Measurements from ENCODE around the gene MAIP1. TPM values are rescaled to one million over a fixed set of nuclear protein-coding genes. Genes with fewer than 3 reads are reported as not detected.

The MAIP1 gene
- total RNA-seq, 4 donors from 2014 or later: 18.9 to 28.6 (median 25.9) TPM

- WGBS, 2 donors: 90 to 98% methylated on average over 1 of the region's 1 CpG
- H3K36me3 ChIP-seq: peaks cover 11 to 16% of the 10 kb centered on the region in 2 donors
- no peak overlapping the region for H3K4me3 ChIP-seq (replicated peaks in 1 of 3)
- no peak overlapping the region for H3K27ac ChIP-seq
- no peaks in the 10 kb centered on the region for H3K4me1 ChIP-seq
- DNase-seq: no peak
- TF ChIP-seq CTCF (IDR thresholded peaks at IDR 0.05): no peak
- TF ChIP-seq POLR2A (IDR thresholded peaks at IDR 0.05): no peak
- no peaks in the 10 kb centered on the region for H3K9me3 ChIP-seq
- intact Hi-C loops (cut with DNase I): no loop called here
- no peaks in the 10 kb centered on the region for H3K27me3 ChIP-seq
These were observed 9.2 kb upstream of the MAIP1 start for GRCh38 chr2:199946196-199946595.

- DNase-seq: no peak
- TF ChIP-seq POLR2A (IDR thresholded peaks at IDR 0.05) (no peak), CTCF (IDR thresholded peaks at IDR 0.05) (no peak)
- Histone ChIP-seq H3K9me3 (no peaks in the 10 kb centered on the region), H3K4me3 (replicated peaks in 1 of 3) (no peak overlapping the region), H3K4me1 (no peaks in the 10 kb centered on the region), H3K27me3 (no peaks in the 10 kb centered on the region), H3K27ac (no peak overlapping the region), H3K36me3 (peaks cover 11 to 16% of the 10 kb centered on the region in 2 donors)
- intact Hi-C loops (cut with DNase I): no loop called here
These were observed 8.5 kb upstream of the MAIP1 start for GRCh38 chr2:199946836-199947235.

- Histone ChIP-seq H3K27ac (no peak overlapping the region), H3K9me3 (no peaks in the 10 kb centered on the region), H3K4me1 (peaks cover 12 to 14% of the 10 kb centered on the region in 2 donors), H3K4me3 (replicated peaks in 1 of 3) (no peak overlapping the region), H3K36me3 (peaks cover 6 to 12% of the 10 kb centered on the region in 2 donors), H3K27me3 (no peaks in the 10 kb centered on the region)
- intact Hi-C loops (cut with DNase I): no loop called here
- TF ChIP-seq CTCF (IDR thresholded peaks at IDR 0.05) (no peak), POLR2A (IDR thresholded peaks at IDR 0.05) (no peak)
- DNase-seq: no peak
- 95 to 96% methylated on average over 5 of the region's 5 CpGs for WGBS, 2 donors
These were observed 5.0 kb upstream of the MAIP1 start for GRCh38 chr2:199950396-199950795.

GRCh38 chr2:199951023-199951422 lies 4.4 kb upstream of the MAIP1 start:
- Histone ChIP-seq H3K27me3 (no peaks in the 10 kb centered on the region), H3K36me3 (peaks cover 6 to 11% of the 10 kb centered on the region in 2 donors), H3K4me1 (peaks cover 12 to 14% of the 10 kb centered on the region in 2 donors), H3K4me3 (replicated peaks in 1 of 3) (no peak overlapping the region), H3K9me3 (no peaks in the 10 kb centered on the region), H3K27ac (no peak overlapping the region)
- no peak for TF ChIP-seq POLR2A (IDR thresholded peaks at IDR 0.05)
- TF ChIP-seq CTCF (IDR thresholded peaks at IDR 0.05): no peak
- WGBS, 2 donors: 60 to 70% methylated on average over 1 of the region's 1 CpG
- intact Hi-C loops (cut with DNase I): no loop called here
- no peak for DNase-seq

- TF ChIP-seq CTCF (IDR thresholded peaks at IDR 0.05) (no peak), POLR2A (IDR thresholded peaks at IDR 0.05) (no peak)
- H3K4me1 ChIP-seq: peaks cover 26 to 27% of the 10 kb centered on the region in 2 donors
- 0% methylated on average over 12 to 13 of the region's 13 CpGs for WGBS, 2 donors
- no peak for DNase-seq
- intact Hi-C loops (cut with DNase I): no loop called here
- H3K36me3 ChIP-seq: peaks cover under 1 to 8% of the 10 kb centered on the region in 2 donors
- peak overlapping the region; percentile 84 to 95 (median 91) for H3K27ac ChIP-seq
- no peaks in the 10 kb centered on the region for H3K9me3 ChIP-seq
- H3K27me3 ChIP-seq: no peaks in the 10 kb centered on the region
- peak overlapping the region; percentile 87 to 98 (median 91) for H3K4me3 ChIP-seq (replicated peaks in 1 of 3)
These were observed 409 bp upstream of the MAIP1 start for GRCh38 chr2:199955007-199955338.

Measured in thyroid gland (tissue), 4 donors.